ENCODE results near the gene PTGFRN. TPM values are rescaled to one million over a fixed set of nuclear protein-coding genes. Genes with fewer than 3 reads are reported as not detected.
"Not testable (repeated sequence)": the region's sequence is repeated elsewhere in the genome, so short reads cannot be mapped to it uniquely, and the experiment has no call there.

Gene PTGFRN
- total RNA-seq, 4 donors from 2014 or later, result 40.6 to 68.7 (median 56.0) TPM

GRCh38 chr1:116931016-116931918 lies 21.6 kb downstream of the PTGFRN start:
- 78 to 80% methylated on average over 7 of the region's 7 CpGs for WGBS, 2 donors
- Histone ChIP-seq H3K27ac (no peak overlapping the region), H3K36me3 (peaks cover 0 to 31% (median 0%) of the 10 kb centered on the region in 3 donors), H3K4me1 (peaks cover 0 to 11% (median 7%) of the 10 kb centered on the region in 3 donors), H3K27me3 (no peaks in the 10 kb centered on the region), H3K4me3 (no peak overlapping the region), H3K9me3 (no peaks in the 10 kb centered on the region)
- intact Hi-C loops (cut with DNase I), result no loop called here
- no peak for DNase-seq
- TF ChIP-seq CTCF (IDR thresholded peaks at IDR 0.05) (no peak), POLR2A (IDR thresholded peaks at IDR 0.05) (no peak)

GRCh38 chr1:116933606-116934515 lies 24.1 kb downstream of the PTGFRN start:
- Histone ChIP-seq H3K9me3 (no peaks in the 10 kb centered on the region), H3K27me3 (no peaks in the 10 kb centered on the region), H3K27ac (no peak overlapping the region), H3K4me1 (peaks cover 0 to 5% (median 0%) of the 10 kb centered on the region in 3 donors), H3K36me3 (peaks cover 0 to 18% (median 0%) of the 10 kb centered on the region in 3 donors), H3K4me3 (no peak overlapping the region)
- intact Hi-C loops (cut with DNase I), result no loop called here
- 80 to 84% methylated on average over 3 of the region's 3 CpGs for WGBS, 2 donors
- DNase-seq, result no peak
- TF ChIP-seq POLR2A (IDR thresholded peaks at IDR 0.05), result no peak
- TF ChIP-seq CTCF (IDR thresholded peaks at IDR 0.05), result no peak

- peak in 2 of 6 experiments; percentile 19 to 38 for TF ChIP-seq CTCF (IDR thresholded peaks at IDR 0.05)
- TF ChIP-seq POLR2A (IDR thresholded peaks at IDR 0.05), result no peak
- intact Hi-C loops (cut with DNase I), result no loop called here
- Histone ChIP-seq H3K27me3 (no peaks in the 10 kb centered on the region), H3K27ac (no peak overlapping the region), H3K36me3 (peaks cover 0 to 11% (median 0%) of the 10 kb centered on the region in 3 donors), H3K4me1 (peaks cover 0 to 14% (median 7%) of the 10 kb centered on the region in 3 donors), H3K4me3 (no peak overlapping the region), H3K9me3 (no peaks in the 10 kb centered on the region)
- DNase-seq, result no peak
- 62 to 80% methylated on average over 3 of the region's 3 CpGs for whole genome bisulfite sequencing, 2 donors
These were observed 25.0 kb downstream of the PTGFRN start for GRCh38 chr1:116934586-116935207.

- intact Hi-C loops (cut with DNase I), result no loop called here
- Histone ChIP-seq H3K27me3 (no peaks in the 10 kb centered on the region), H3K36me3 (peaks cover 0 to 21% (median 0%) of the 10 kb centered on the region in 3 donors), H3K27ac (no peak overlapping the region), H3K4me3 (no peak overlapping the region), H3K9me3 (no peaks in the 10 kb centered on the region), H3K4me1 (peaks cover 0 to 27% (median 8%) of the 10 kb centered on the region in 3 donors)
- 93 to 99% methylated on average over 11 of the region's 11 CpGs for WGBS, 2 donors
- TF ChIP-seq CTCF (IDR thresholded peaks at IDR 0.05) (no peak), POLR2A (IDR thresholded peaks at IDR 0.05) (no peak)
- DNase-seq, result no peak
These were observed 28.5 kb downstream of the PTGFRN start for GRCh38 chr1:116938216-116938615.

GRCh38 chr1:116939780-116940543 lies 30.2 kb downstream of the PTGFRN start:
- Histone ChIP-seq H3K36me3 (peaks cover 0 to 38% (median 0%) of the 10 kb centered on the region in 3 donors), H3K4me1 (peaks cover 0 to 27% (median 8%) of the 10 kb centered on the region in 3 donors)
- intact Hi-C loops (cut with DNase I); H3K9me3 ChIP-seq; H3K27me3 ChIP-seq; H3K27ac ChIP-seq; DNase-seq; H3K4me3 ChIP-seq: not testable (repeated sequence)
- WGBS, 2 donors, result 50 to 58% methylated on average over 6 of the region's 6 CpGs

Data from esophagus squamous epithelium (tissue), 5 donors.